ENCODE measurements around the gene KRTAP4-1.
"Not testable (repeated sequence)": the region's sequence is repeated elsewhere in the genome, so short reads cannot be mapped to it uniquely, and the experiment has no call there.

The KRTAP4-1 gene

GRCh38 chr17:41140360-41141131, 44.2 kb downstream of the KRTAP4-1 start, which contains the start of gene KRTAP4-6:
Gene KRTAP4-6, minus strand, starts transcription at chr17:41140544. Its CDS starts 57 bp downstream, at chr17:41140487.
- H3K27ac ChIP-seq (ENCODE audit: insufficient read depth in 1 of 2, low read depth in 1 of 2, low read length in 2 of 2, poor library complexity in 1 of 2, severe bottlenecking in 2 of 2) = no peak within 1 kb of the TSS
- peak in 1 of 3 donors; percentile 20 for DNase-seq

GRCh38 chr17:41139865-41140264, 44.8 kb downstream of the KRTAP4-1 start:
- WGBS (ENCODE audit: insufficient coverage) = 92% methylated on average over 12 of the region's 12 CpGs
- CTCF ChIA-PET; H3K27me3 ChIP-seq (replicated peaks in 2 of 5; ENCODE audit: control insufficient read depth in 4 of 5, insufficient read depth in 5 of 5, low read length in 4 of 5); POLR2A ChIA-PET; H3K4me3 ChIP-seq (ENCODE audit: control insufficient read depth in 1 of 7, extremely low read depth in 1 of 7, insufficient read depth in 4 of 7, low read depth in 2 of 7, low read length in 6 of 7); H3K36me3 ChIP-seq (ENCODE audit: control insufficient read depth in 4 of 4, insufficient read depth in 4 of 4, low read length in 3 of 4); H3K4me1 ChIP-seq (ENCODE audit: control extremely low read depth in 1 of 4, control insufficient read depth in 4 of 4, insufficient read depth in 4 of 4, low read length in 3 of 4); H3K27ac ChIP-seq (ENCODE audit: insufficient read depth in 1 of 2, low read depth in 1 of 2, low read length in 2 of 2, poor library complexity in 1 of 2, severe bottlenecking in 2 of 2); DNase-seq: not testable (repeated sequence)
- peaks cover 4 to 41% (median 11%) of the 10 kb centered on the region in 5 experiments for H3K9me3 ChIP-seq (ENCODE audit: control extremely low read depth in 1 of 5, control insufficient read depth in 4 of 5, insufficient read depth in 2 of 5, low read depth in 1 of 5, low read length in 4 of 5)

More at GRCh38 chr17:41140360-41141131, 44.2 kb downstream of the KRTAP4-1 start, which contains the start of gene KRTAP4-6:
- ChIA-PET POLR2A (interaction anchor here (0.6 kb wide), 1 partner anchor 163 kb away, joined by 4 read pairs; no protein-coding TSS in a partner anchor), CTCF (interaction anchor here (0.9 kb wide), 1 partner anchor 10 kb away, joined by 3 read pairs; no protein-coding TSS in a partner anchor)
- 100% methylated on average over 4 of the region's 6 CpGs for WGBS (ENCODE audit: insufficient coverage)
- Histone ChIP-seq H3K4me1 (ENCODE audit: control extremely low read depth in 1 of 4, control insufficient read depth in 4 of 4, insufficient read depth in 4 of 4, low read length in 3 of 4) (no peaks in the 10 kb centered on the region), H3K36me3 (ENCODE audit: control insufficient read depth in 4 of 4, insufficient read depth in 4 of 4, low read length in 3 of 4) (no peaks in the 10 kb centered on the region), H3K27me3 (replicated peaks in 2 of 5; ENCODE audit: control insufficient read depth in 4 of 5, insufficient read depth in 5 of 5, low read length in 4 of 5) (no peaks in the 10 kb centered on the region), H3K4me3 (ENCODE audit: control insufficient read depth in 1 of 7, extremely low read depth in 1 of 7, insufficient read depth in 4 of 7, low read depth in 2 of 7, low read length in 6 of 7) (no peak within 1 kb of the TSS), H3K9me3 (ENCODE audit: control extremely low read depth in 1 of 5, control insufficient read depth in 4 of 5, insufficient read depth in 2 of 5, low read depth in 1 of 5, low read length in 4 of 5) (peaks cover 4 to 41% (median 11%) of the 10 kb centered on the region in 5 experiments)
